Mucosa of descending colon (tissue), 3 donors: Measurements from ENCODE around the gene SOX2. TPM values are rescaled to one million over a fixed set of nuclear protein-coding genes. Genes with fewer than 3 reads are reported as not detected.

Source experiments
- ATAC-seq: fragments of 200-7000 bp; cut with Tn5 transposase; one replicate; pipeline ENCODE4 v1.9.1; 2020; ENCODE audit warnings: mild to moderate bottlenecking, moderate library complexity
- DNase-seq, 3 donors: peaks; one replicate each; pipeline ENCODE4 v3.0.0-alpha.2; 2020
- H3K36me3 ChIP-seq: fragments of 200-600 bp; one replicate; pipeline ENCODE4 v1.8.0; 2021; ENCODE audit warnings: low read depth, mild to moderate bottlenecking
- H3K4me1 ChIP-seq: fragments of 200-600 bp; one replicate; pipeline ENCODE4 v1.8.0; 2021; ENCODE audit warnings: low read depth, mild to moderate bottlenecking
- H3K4me3 ChIP-seq: fragments of 200-600 bp; one replicate; pipeline ENCODE4 v1.8.0; 2021; ENCODE audit warnings: mild to moderate bottlenecking
- H3K9me3 ChIP-seq: fragments of 200-600 bp; one replicate; pipeline ENCODE4 v1.8.0; 2021; ENCODE audit warnings: mild to moderate bottlenecking
- CTCF ChIP-seq: fragments of 200-600 bp; IDR thresholded peaks from one replicate; pipeline ENCODE4 v1.8.0; 2022; ENCODE audit warnings: antibody characterized with exemption, mild to moderate bottlenecking
- intact Hi-C, 2 donors: fragments of 100-400 bp; cut with DNase I in 1 of 2; cut with micrococcal nuclease in 1 of 2; formaldehyde crosslinking; loops; one replicate each; pipeline versions ENCODE4 v1.11.0 to v1.11.1; 2022; cut with DNase I, micrococcal nuclease
- long read RNA-seq, 2 donors: library from polyadenylated mRNA; unstranded; transcript quantifications; one replicate each; pipeline ENCODE4 v2.0.0, GENCODE V29; 2019 to 2021
- total RNA-seq, 3 donors: library from RNA; stranded (reverse); fragmentation: NEBNext Ultra II Directional in 2 of 3; extraction: Animal tissue kit (Norgen Biotek cat#: 25700) in 2 of 3; gene quantifications; one replicate each; pipeline versions ENCODE4 v1.2.1 to v1.2.4, GENCODE V29; 2021 to 2023
- donor health status: DM: no; HTN: no; CAD: no; lungs with moderate emphysema.
- donor health status: DM: no; HTN: no; CAD: no.
- donor health status: DM: no; HTN: yes; CAD: no.

The SOX2 gene
- 1 to 10 TPM in 1 of 3 donors, under 1 TPM in 1, not detected in 1; 0.19 to 5.7 TPM for total RNA-seq
- long read RNA-seq, donor 1, transcript SOX2-201 (1 exons, 2,513 nt): major isoform, 9 of 9 reads
- long read RNA-seq, donor 1, partial matches to known transcripts: 0 of 9 reads
- long read RNA-seq, donor 1, other reads (novel, unspliced or antisense): 0 of 9 reads
- long read RNA-seq, donor 2: 0 reads

DNA sequence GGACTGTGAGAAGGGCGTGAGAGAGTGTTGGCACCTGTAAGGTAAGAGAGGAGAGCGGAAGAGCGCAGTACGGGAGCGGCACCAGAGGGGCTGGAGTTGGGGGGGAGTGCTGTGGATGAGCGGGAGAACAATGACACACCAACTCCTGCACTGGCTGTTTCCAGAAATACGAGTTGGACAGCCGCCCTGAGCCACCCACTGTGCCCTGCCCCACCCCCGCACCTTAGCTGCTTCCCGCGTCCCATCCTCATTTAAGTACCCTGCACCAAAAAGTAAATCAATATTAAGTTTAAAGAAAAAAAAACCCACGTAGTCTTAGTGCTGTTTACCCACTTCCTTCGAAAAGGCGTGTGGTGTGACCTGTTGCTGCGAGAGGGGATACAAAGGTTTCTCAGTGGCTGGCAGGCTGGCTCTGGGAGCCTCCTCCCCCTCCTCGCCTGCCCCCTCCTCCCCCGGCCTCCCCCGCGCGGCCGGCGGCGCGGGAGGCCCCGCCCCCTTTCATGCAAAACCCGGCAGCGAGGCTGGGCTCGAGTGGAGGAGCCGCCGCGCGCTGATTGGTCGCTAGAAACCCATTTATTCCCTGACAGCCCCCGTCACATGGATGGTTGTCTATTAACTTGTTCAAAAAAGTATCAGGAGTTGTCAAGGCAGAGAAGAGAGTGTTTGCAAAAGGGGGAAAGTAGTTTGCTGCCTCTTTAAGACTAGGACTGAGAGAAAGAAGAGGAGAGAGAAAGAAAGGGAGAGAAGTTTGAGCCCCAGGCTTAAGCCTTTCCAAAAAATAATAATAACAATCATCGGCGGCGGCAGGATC is at the start of gene SOX2:
TSS of gene SOX2 (plus strand) at position 601 of the 811 bp plus-strand sequence. CDS start 436 bp downstream, outside the sequence.
- DNase-seq (peak in 2 of 3 donors; percentile 60 to 66), ATAC-seq (peak; percentile 82)
- H3K9me3 ChIP-seq: no peaks in the 10 kb centered on the region
- H3K4me1 ChIP-seq: peaks cover 13% of the 10 kb centered on the region
- no peak within 1 kb of the TSS for H3K4me3 ChIP-seq
- no peaks in the 10 kb centered on the region for H3K36me3 ChIP-seq
- intact Hi-C loops: loop anchor here (10.0 kb wide), 2 partner anchors 543 to 553 kb away; no protein-coding TSS in a partner anchor
- TF ChIP-seq CTCF: no peak

DNA sequence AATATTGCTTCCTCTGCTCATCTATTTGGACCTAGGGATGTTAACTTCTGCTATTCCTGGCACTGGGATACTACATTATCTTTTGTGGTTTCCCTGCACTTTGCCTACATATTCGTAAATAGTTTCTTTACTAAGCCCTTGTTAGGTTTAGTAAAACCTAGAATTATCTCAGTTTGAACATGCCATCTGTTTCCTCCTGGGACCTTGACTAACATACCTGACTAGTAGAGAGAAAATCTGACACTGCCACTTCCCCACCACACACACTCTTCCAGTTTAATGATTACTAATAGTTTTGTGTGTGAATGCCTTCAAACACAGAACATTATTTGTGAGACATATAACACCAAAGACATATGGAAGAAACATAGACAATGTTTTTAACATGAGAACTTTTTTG is 28.2 kb upstream of the SOX2 start:
- no peak for DNase-seq
- Histone ChIP-seq H3K36me3 (no peaks in the 10 kb centered on the region), H3K9me3 (no peaks in the 10 kb centered on the region), H3K4me3 (no peak overlapping the region), H3K4me1 (no peaks in the 10 kb centered on the region)
- no peak for TF ChIP-seq CTCF
- no peak for ATAC-seq
- intact Hi-C loops: no loop called here

- DNase-seq: no peak
- no peak for ATAC-seq
- no peak overlapping the region for H3K4me3 ChIP-seq
- H3K9me3 ChIP-seq: no peaks in the 10 kb centered on the region
- H3K36me3 ChIP-seq: no peaks in the 10 kb centered on the region
- TF ChIP-seq CTCF: no peak
- intact Hi-C loops: no loop called here
- no peaks in the 10 kb centered on the region for H3K4me1 ChIP-seq
Measured at GRCh38 chr3:181687190-181687589, 24.5 kb upstream of the SOX2 start.

GRCh38 chr3:181687731-181688130 is 24.0 kb upstream of the SOX2 start:
- no peak overlapping the region for H3K4me3 ChIP-seq
- no peaks in the 10 kb centered on the region for H3K4me1 ChIP-seq
- no peak for TF ChIP-seq CTCF
- ATAC-seq (no peak), DNase-seq (no peak)
- intact Hi-C loops: no loop called here
- no peaks in the 10 kb centered on the region for H3K36me3 ChIP-seq
- no peaks in the 10 kb centered on the region for H3K9me3 ChIP-seq

- DNase-seq: no peak
- no peak for TF ChIP-seq CTCF
- Histone ChIP-seq H3K4me1 (no peaks in the 10 kb centered on the region), H3K9me3 (no peaks in the 10 kb centered on the region), H3K4me3 (no peak overlapping the region), H3K36me3 (no peaks in the 10 kb centered on the region)
- intact Hi-C loops: no loop called here
- ATAC-seq: no peak
Measured at GRCh38 chr3:181689546-181689945, 22.2 kb upstream of the SOX2 start.
